HL-60/S4 treated with retinoic acid at 250 ng/mL for 4 days and 3 days (cell line): Measurements from ENCODE around the gene CACNA2D3.

Experiments
- in situ Hi-C: fragments of 300-500 bp; cut with MboI; formaldehyde crosslinking; loops from 2 replicates; pipeline ENCODE4 v1.7.0; 2022; ENCODE audit warnings: low sequenced_read_pairs

Gene CACNA2D3

DNA sequence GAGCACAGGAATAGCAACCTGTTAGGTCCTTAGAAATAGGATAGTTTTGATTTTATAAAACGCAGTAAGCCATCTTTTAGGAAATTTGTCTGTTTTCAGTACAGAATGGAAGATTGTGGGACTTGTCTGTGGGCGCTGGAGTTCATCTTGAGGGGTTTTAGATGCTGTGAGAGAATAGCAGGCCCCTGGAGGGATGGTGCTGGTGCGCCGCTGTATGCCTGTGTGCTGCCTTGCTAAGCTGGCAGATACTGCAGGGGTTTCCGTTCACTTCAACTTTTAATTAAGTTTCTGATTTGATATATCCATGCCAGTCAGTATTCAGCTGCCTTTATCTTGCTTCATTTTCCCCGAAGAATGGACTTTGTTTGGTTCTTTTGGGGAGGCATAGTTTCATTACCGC is 4.2 kb downstream of the CACNA2D3 start:
- in situ Hi-C loops: no loop called here

GRCh38 chr3:54127499-54128056 is 5.2 kb downstream of the CACNA2D3 start:
- in situ Hi-C loops: no loop called here

GRCh38 chr3:54131026-54131605 is 8.8 kb downstream of the CACNA2D3 start:
- in situ Hi-C loops: no loop called here

GRCh38 chr3:54131890-54132289 is 9.5 kb downstream of the CACNA2D3 start:
- in situ Hi-C loops: no loop called here

DNA sequence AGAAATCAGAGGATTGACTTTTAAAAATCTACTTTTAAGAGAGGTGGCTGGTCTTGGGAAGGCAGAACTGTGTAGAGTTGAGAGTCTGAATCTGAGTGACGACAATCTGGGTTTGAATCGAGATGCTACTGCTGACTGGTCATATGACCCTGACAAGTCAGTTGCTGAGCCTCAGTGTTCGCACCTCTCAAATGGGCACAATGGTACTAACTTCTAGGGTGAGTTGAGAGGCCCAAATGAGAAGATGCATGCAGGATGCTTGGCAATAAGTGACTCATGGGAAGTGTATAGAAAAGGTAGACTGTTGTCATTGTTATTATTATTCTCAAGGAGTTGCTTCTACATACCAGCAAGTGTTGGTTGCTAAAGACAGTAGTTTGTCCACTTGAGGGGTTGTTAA is 10.3 kb downstream of the CACNA2D3 start:
- in situ Hi-C loops: no loop called here

DNA sequence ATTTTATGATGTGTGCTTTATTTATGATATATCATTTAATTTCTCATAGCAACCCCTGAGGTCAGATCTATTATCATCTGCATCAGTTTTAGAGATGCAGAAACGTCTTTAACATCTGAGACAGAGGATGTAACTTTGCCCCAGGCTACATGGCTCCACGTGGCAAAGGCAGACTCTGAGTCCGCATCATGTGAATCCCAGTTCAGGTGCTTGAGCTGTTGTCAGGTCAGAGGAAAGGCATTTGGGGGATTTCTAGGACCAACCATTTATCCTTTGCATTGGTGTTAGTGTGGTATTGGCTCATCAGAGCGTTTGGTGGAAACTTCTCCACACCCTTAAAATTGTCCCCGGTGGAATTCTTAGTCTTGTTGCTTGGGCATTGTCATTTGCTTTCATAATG is 10.8 kb downstream of the CACNA2D3 start:
- in situ Hi-C loops: no loop called here

- in situ Hi-C loops: no loop called here
Measured at GRCh38 chr3:54134155-54134554, 11.8 kb downstream of the CACNA2D3 start.

- in situ Hi-C loops: no loop called here
Measured at GRCh38 chr3:54134713-54135112, 12.4 kb downstream of the CACNA2D3 start.

DNA sequence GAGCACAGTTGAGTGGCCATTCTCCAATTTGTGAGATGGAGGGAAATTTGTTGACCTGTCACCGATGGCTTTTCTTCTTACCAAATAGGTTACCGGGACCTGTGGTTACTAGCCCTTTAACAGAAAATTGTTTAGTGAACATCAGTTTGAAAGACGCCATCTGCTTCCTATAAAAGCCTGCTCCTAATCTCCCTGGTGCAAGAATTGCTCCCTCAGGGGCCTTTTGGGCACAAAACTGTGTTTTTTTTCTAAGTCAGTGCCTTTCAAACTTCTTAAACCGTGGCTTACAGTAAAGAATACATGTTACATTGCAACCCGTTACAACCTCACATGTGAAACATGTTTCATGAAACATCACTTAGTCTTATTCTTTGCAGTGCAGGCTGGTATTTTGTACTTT is 15.0 kb downstream of the CACNA2D3 start:
- in situ Hi-C loops: no loop called here

- in situ Hi-C loops: no loop called here
Measured at GRCh38 chr3:54138937-54139547, 16.7 kb downstream of the CACNA2D3 start.

DNA sequence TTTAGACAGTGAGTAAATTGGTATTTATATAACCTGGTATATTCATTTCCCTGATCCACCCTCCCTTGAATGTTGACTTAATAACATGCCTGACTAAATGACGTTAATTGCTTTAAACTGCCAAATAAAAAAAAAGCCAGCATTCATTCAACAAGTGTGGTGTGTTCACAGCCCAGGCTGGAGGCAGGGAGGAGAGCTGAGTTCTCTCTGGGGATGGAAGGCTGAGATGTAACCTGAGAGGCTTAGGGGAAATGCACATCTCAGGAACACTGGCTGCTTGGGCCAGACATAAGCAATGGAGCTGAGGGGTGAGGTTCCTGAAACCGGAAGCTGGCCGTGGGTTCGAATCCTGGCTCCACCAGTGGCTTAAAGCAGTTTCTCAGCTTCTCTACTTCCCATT is 17.3 kb downstream of the CACNA2D3 start:
- in situ Hi-C loops: no loop called here

GRCh38 chr3:54144284-54144683 is 21.9 kb downstream of the CACNA2D3 start:
- in situ Hi-C loops: no loop called here

- in situ Hi-C loops: no loop called here
Measured at GRCh38 chr3:54146506-54147239, 24.3 kb downstream of the CACNA2D3 start.

- in situ Hi-C loops: no loop called here
Measured at GRCh38 chr3:54150864-54151467, 28.6 kb downstream of the CACNA2D3 start.

DNA sequence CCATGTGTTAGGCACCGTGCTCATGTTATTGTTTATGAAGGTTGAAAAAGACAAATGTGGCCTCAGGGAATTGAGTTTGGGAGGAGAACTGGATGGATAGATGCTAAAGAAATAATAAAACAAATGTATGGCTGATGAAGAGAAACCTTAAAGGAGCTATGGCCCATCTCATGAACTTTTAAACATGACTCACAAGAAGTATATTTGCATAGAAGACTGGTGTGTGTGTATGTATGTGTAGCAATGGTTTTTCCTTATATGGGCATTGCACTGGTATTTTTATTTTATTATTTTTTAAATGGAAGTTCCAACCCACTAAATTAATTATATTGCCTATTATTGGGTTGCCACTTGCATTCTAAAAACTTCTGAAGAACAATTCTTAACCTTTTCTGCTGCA is 31.1 kb downstream of the CACNA2D3 start:
- in situ Hi-C loops: no loop called here

DNA sequence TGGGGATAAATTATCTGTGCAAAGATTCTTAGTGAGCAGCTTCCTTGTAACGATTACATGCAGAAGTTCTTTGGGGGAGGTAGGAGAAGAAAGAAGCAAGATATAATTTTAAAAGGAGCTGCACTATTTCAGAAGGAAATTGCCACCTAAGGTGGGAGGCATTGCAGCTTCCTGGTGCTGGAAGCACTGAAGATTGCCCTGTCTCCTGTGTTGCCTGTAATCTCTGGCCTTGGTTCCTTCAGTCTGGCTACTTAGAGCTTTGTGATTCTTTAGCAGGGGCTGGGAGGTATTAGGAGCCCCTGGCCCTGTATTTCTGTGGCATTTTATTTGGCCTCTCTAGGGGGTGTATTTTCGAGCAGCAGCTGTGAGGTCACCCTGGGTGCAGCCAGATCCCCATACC is 35.5 kb downstream of the CACNA2D3 start:
- in situ Hi-C loops: no loop called here

DNA sequence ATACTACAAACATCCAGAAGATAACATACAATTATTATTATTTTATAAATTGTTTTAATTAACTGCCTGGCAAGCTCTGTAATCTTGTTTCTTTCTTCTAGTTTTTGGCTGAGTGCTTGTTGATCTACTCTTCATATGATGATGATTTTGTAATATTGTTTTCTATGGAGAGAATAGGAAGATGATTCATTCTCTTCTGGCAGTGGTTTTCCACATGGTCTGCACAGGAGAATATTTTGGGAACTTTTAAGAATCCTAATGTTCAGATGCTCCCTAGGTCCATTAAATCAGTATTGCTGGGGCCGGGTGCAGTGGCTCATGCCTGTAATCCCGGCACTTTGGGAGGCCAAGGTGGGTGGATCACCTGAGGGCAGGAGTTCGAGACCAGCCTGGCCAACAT is 37.6 kb downstream of the CACNA2D3 start:
- in situ Hi-C loops: no loop called here

DNA sequence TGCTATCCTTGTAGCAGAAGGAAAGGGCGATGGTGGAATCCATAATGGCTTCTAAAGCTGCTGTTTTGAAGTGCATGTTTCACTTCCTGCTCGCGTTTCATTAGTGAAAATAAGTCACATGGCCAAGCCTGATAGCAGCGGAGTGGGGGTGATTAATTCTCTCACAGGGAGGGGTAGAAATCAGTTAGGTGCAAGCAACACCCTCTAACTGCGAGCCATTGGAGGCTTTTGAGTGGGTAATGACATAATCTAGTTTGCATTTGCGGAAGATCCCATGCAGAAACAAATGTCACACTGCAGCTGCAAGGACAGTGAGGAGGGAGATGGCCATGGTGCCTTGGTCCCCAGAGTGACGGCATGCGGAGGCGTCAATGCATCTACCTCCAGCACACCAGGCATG is 41.1 kb downstream of the CACNA2D3 start:
- in situ Hi-C loops: no loop called here

GRCh38 chr3:54164192-54164975 is 42.0 kb downstream of the CACNA2D3 start:
- in situ Hi-C loops: no loop called here

DNA sequence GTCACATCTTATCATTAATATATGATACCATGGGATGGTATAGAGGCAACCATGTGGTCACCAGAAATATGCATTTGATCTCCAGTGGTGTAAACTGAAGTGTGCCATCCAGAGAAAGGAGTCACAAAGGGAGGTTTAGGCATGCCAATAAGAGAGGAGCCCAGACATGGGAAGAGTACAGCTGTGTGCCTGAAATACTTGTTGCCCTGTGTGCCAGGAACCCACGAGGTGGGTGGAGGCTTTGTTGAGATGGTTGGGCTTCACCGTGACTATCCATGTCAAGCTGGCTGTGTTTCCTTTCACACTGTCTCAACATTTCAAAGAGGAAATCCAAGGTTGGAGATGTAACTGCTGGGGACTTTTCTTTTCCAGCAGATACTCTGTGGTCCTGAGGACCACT is 43.5 kb downstream of the CACNA2D3 start:
- in situ Hi-C loops: no loop called here

DNA sequence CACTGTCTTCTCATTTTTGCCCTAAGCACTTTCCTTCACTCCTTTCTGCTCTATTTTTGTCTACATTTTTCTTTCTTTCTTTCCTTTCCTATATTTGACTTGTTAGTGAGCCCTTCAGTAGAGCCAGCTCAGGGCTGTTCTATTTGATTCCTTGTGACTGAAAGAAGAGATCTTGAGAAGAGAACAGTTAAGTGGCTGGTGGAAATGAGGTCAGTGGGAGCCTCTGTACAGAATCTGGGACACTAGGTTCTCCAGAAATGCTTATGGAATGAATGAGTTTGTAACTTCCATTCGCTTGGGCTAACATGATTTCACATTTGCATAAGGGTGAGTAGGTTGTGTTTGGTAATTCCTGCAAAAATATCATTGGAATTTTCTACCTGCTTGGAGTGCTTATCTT is 45.6 kb downstream of the CACNA2D3 start:
- in situ Hi-C loops: no loop called here
